Fibroblast of lung (primary cell): ENCODE measurements around the gene CHRD.

ENCODE experiments used
- EZH2 ChIP-seq: IDR thresholded peaks from 2 replicates; pipeline ENCODE4 v1.5.1; 2012; ENCODE audit warnings: low read length, control low read depth, mild to moderate bottlenecking; ENCODE audit errors: missing control alignments
- TF ChIP-seq, protein P1 (sequence below), 2 donors: IDR thresholded peaks in 1 of 2; conservative IDR thresholded peaks in 1 of 2; 1 replicate in 1 of 2; 2 replicates in 1 of 2; pipeline ENCODE4 v1.5.1; 2011 to 2012; ENCODE audit warnings: low read length in 2 of 2, control low read depth in 1 of 2, inconsistent platforms in 1 of 2, low read depth in 1 of 2, mild to moderate bottlenecking in 1 of 2

DNA sequence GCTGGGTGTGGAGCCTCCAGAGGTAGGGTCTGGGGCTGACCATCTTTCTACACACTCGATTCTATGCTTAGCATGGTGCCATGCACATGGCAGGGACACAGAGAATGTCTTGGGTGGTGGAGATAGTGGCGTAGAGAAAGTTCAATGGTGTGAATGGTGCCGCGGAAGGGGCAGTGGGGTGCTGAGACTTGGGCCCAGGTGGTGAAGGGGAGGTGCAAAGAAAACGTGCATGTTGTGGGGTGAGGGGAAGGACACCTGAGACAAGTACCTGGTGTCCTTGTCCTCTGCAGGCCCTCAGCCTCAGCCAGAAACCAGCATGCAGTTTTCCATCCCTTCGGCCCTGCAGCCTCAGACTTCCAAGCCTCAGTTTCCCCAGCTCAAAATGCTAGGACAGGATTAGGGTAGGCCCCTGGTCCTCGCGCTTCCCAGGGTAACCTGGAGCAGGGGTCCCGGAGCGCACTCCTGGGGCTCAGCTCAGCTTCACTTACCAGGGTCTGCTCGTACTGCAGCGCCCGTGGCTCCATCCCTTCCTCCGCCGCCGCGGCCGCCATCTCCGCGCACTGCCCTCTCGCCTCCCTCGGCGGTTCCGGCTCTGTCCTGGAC, 18.8 kb upstream of the CHRD start:
- TF ChIP-seq, protein P1, sequence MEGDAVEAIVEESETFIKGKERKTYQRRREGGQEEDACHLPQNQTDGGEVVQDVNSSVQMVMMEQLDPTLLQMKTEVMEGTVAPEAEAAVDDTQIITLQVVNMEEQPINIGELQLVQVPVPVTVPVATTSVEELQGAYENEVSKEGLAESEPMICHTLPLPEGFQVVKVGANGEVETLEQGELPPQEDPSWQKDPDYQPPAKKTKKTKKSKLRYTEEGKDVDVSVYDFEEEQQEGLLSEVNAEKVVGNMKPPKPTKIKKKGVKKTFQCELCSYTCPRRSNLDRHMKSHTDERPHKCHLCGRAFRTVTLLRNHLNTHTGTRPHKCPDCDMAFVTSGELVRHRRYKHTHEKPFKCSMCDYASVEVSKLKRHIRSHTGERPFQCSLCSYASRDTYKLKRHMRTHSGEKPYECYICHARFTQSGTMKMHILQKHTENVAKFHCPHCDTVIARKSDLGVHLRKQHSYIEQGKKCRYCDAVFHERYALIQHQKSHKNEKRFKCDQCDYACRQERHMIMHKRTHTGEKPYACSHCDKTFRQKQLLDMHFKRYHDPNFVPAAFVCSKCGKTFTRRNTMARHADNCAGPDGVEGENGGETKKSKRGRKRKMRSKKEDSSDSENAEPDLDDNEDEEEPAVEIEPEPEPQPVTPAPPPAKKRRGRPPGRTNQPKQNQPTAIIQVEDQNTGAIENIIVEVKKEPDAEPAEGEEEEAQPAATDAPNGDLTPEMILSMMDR (conservative IDR thresholded peaks at IDR 0.05 in 1 of 2, IDR thresholded peaks at IDR 0.05 in 1 of 2; ENCODE audit: low read depth in 1 of 2, low read length in 2 of 2), result no peak
- TF ChIP-seq EZH2, result no peak
